Measurements from ENCODE around the gene PRDM4.
"Not testable (repeated sequence)": the region's sequence is repeated elsewhere in the genome, so short reads cannot be mapped to it uniquely, and the experiment has no call there.

PRDM4 gene

GRCh38 chr12:107730618-107731341 is 30.2 kb downstream of the PRDM4 start:
- H3K4me3 ChIP-seq (ENCODE audit: low read depth, low read length) = no peak overlapping the region
- TF ChIP-seq CTCF (IDR thresholded peaks at IDR 0.05; ENCODE audit: borderline replicate concordance, insufficient read depth, low read depth, low read length) = no peak

- not testable (repeated sequence) for H3K4me3 ChIP-seq (ENCODE audit: low read depth, low read length)
Observed at GRCh38 chr12:107727742-107728141, 33.2 kb downstream of the PRDM4 start.

- H3K4me3 ChIP-seq (ENCODE audit: low read depth, low read length) = not testable (repeated sequence)
Observed at GRCh38 chr12:107727327-107727726, 33.6 kb downstream of the PRDM4 start.

- no peak for TF ChIP-seq CTCF (IDR thresholded peaks at IDR 0.05; ENCODE audit: borderline replicate concordance, insufficient read depth, low read depth, low read length)
- no peak overlapping the region for H3K4me3 ChIP-seq (ENCODE audit: low read depth, low read length)
Observed at GRCh38 chr12:107718606-107719005, 42.3 kb downstream of the PRDM4 start.

GRCh38 chr12:107715780-107716179 is 45.2 kb downstream of the PRDM4 start:
- no peak overlapping the region for H3K4me3 ChIP-seq (ENCODE audit: low read depth, low read length)
- no peak for TF ChIP-seq CTCF (IDR thresholded peaks at IDR 0.05; ENCODE audit: borderline replicate concordance, insufficient read depth, low read depth, low read length)

GRCh38 chr12:107705522-107705921 is 55.4 kb downstream of the PRDM4 start:
- H3K4me3 ChIP-seq (ENCODE audit: low read depth, low read length) = not testable (repeated sequence)

- no peak for TF ChIP-seq CTCF (IDR thresholded peaks at IDR 0.05; ENCODE audit: borderline replicate concordance, insufficient read depth, low read depth, low read length)
- no peak overlapping the region for H3K4me3 ChIP-seq (ENCODE audit: low read depth, low read length)
Observed at GRCh38 chr12:107704041-107704440, 56.9 kb downstream of the PRDM4 start.

GRCh38 chr12:107702106-107702505 is 58.8 kb downstream of the PRDM4 start:
- no peak overlapping the region for H3K4me3 ChIP-seq (ENCODE audit: low read depth, low read length)
- no peak for TF ChIP-seq CTCF (IDR thresholded peaks at IDR 0.05; ENCODE audit: borderline replicate concordance, insufficient read depth, low read depth, low read length)

- 0 out of 2 replicates have a peak, but pooled peaks have one; percentile 2 for TF ChIP-seq CTCF (IDR thresholded peaks at IDR 0.05; ENCODE audit: borderline replicate concordance, insufficient read depth, low read depth, low read length)
- H3K4me3 ChIP-seq (ENCODE audit: low read depth, low read length) = not testable (repeated sequence)
Observed at GRCh38 chr12:107695772-107696171, 65.2 kb downstream of the PRDM4 start.
